Bone marrow (tissue), 2 donors: ENCODE measurements around the gene SNAP23.

Experiments used
- DNase-seq, 2 donors: peaks; one replicate each; lab custom pipeline; 2025; lab: John Stamatoyannopoulos, UW

Gene SNAP23

GRCh38 chr15:42558739-42559138 is 63.3 kb downstream of the SNAP23 start:
- DNase-seq = no peak

GRCh38 chr15:42575188-42576039 is 80.0 kb downstream of the SNAP23 start, which contains the start of gene STARD9:
Gene STARD9, plus strand, starts transcription at chr15:42575606. Its CDS starts 110 bp downstream, at chr15:42575716.
- peak; percentile 83 to 94 for DNase-seq

GRCh38 chr15:42576040-42576594 is 80.7 kb downstream of the SNAP23 start:
- peak in 1 of 2 donors; percentile 14 for DNase-seq

GRCh38 chr15:42576776-42577175 is 81.3 kb downstream of the SNAP23 start:
- DNase-seq = no peak

- no peak for DNase-seq
Observed at GRCh38 chr15:42577514-42578031, 82.1 kb downstream of the SNAP23 start.

- DNase-seq = no peak
Observed at GRCh38 chr15:42578984-42579537, 83.6 kb downstream of the SNAP23 start.

GRCh38 chr15:42581272-42581730 is 85.9 kb downstream of the SNAP23 start:
- peak; percentile 41 to 86 for DNase-seq
